Thyroid gland (tissue), 4 donors: Measurements from ENCODE around the gene GAS1.

Experiments
- POLR2A ChIP-seq, 2 donors: fragments of 450-650 bp; IDR thresholded peaks; one replicate each; pipeline ENCODE4 v1.6.1; 2017; ENCODE audit warnings: antibody characterized with exemption in 2 of 2, mild to moderate bottlenecking in 2 of 2, moderate library complexity in 1 of 2
- TF ChIP-seq, protein P1 (sequence below), 6 experiments: fragments of 200-600 bp in 3 of 6; fragments of 450-650 bp in 3 of 6; sonication (generic) in 3 of 6; IDR thresholded peaks; one replicate each; pipeline ENCODE4 v1.5.1; 2016 to 2019; ENCODE audit warnings: antibody characterized with exemption in 6 of 6, mild to moderate bottlenecking in 2 of 6, inconsistent platforms in 1 of 6, moderate library complexity in 1 of 6

DNA sequence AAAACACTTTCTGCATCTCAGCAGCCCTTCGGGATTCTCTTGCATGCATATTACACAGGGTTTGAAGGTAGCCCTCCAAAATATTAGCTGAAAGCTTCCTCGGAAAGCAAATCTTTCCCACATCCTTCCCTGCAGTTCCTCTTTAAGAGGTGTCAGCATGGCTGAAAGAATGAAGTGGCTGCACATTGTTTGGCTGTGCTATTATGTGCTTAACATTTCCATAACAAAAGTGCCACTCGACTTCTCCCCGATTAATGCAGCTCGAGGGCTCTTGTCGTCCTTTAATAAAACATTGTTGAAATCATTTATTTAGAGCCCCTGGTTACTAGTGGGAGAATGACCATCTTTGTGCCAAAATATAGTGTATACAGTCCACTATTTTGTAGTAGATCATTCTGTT, 6.5 kb downstream of the GAS1 start:
- TF ChIP-seq, protein P1, sequence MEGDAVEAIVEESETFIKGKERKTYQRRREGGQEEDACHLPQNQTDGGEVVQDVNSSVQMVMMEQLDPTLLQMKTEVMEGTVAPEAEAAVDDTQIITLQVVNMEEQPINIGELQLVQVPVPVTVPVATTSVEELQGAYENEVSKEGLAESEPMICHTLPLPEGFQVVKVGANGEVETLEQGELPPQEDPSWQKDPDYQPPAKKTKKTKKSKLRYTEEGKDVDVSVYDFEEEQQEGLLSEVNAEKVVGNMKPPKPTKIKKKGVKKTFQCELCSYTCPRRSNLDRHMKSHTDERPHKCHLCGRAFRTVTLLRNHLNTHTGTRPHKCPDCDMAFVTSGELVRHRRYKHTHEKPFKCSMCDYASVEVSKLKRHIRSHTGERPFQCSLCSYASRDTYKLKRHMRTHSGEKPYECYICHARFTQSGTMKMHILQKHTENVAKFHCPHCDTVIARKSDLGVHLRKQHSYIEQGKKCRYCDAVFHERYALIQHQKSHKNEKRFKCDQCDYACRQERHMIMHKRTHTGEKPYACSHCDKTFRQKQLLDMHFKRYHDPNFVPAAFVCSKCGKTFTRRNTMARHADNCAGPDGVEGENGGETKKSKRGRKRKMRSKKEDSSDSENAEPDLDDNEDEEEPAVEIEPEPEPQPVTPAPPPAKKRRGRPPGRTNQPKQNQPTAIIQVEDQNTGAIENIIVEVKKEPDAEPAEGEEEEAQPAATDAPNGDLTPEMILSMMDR (IDR thresholded peaks at IDR 0.05): no peak
- TF ChIP-seq POLR2A (IDR thresholded peaks at IDR 0.05): no peak
